ENCODE results near the gene ITGAL.

- TF ChIP-seq CTCF (IDR thresholded peaks at IDR 0.05) (no peak), POLR2A (IDR thresholded peaks at IDR 0.05) (no peak)
These were observed 55.2 kb downstream of the ITGAL start for GRCh38 chr16:30527635-30528178.
